ENCODE data around the gene AFF2.

DNA sequence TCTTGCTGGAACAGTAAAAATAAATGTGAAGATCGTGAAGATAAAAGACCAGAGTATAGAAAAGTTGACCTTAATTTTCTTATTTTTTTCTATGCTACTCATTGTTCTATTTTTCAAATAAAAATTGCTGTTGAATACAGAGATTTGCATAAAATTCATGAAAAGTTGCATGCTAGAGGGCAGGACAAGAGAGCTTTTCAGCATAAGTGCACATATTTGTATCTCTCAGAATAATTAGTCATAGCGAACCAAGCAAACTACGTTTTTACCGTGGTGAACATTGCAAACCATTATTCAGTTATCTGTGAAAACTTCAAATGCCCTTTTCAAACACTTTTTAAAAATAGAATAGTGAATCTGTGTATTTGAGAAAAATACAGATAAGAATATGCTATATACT lies 26.4 kb upstream of the AFF2 start:
- TF ChIP-seq, protein P1, sequence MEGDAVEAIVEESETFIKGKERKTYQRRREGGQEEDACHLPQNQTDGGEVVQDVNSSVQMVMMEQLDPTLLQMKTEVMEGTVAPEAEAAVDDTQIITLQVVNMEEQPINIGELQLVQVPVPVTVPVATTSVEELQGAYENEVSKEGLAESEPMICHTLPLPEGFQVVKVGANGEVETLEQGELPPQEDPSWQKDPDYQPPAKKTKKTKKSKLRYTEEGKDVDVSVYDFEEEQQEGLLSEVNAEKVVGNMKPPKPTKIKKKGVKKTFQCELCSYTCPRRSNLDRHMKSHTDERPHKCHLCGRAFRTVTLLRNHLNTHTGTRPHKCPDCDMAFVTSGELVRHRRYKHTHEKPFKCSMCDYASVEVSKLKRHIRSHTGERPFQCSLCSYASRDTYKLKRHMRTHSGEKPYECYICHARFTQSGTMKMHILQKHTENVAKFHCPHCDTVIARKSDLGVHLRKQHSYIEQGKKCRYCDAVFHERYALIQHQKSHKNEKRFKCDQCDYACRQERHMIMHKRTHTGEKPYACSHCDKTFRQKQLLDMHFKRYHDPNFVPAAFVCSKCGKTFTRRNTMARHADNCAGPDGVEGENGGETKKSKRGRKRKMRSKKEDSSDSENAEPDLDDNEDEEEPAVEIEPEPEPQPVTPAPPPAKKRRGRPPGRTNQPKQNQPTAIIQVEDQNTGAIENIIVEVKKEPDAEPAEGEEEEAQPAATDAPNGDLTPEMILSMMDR (IDR thresholded peaks at IDR 0.05), result no peak
- no peak for TF ChIP-seq POLR2A (IDR thresholded peaks at IDR 0.05)

All from uterus (tissue), 2 donors.